Measurements from ENCODE around the gene TMEM101. TPM values are rescaled to one million over a fixed set of nuclear protein-coding genes. Genes with fewer than 3 reads are reported as not detected.

Gene TMEM101
- total RNA-seq, 4 donors from 2014 or later, result 22.9 to 30.7 (median 27.2) TPM

DNA sequence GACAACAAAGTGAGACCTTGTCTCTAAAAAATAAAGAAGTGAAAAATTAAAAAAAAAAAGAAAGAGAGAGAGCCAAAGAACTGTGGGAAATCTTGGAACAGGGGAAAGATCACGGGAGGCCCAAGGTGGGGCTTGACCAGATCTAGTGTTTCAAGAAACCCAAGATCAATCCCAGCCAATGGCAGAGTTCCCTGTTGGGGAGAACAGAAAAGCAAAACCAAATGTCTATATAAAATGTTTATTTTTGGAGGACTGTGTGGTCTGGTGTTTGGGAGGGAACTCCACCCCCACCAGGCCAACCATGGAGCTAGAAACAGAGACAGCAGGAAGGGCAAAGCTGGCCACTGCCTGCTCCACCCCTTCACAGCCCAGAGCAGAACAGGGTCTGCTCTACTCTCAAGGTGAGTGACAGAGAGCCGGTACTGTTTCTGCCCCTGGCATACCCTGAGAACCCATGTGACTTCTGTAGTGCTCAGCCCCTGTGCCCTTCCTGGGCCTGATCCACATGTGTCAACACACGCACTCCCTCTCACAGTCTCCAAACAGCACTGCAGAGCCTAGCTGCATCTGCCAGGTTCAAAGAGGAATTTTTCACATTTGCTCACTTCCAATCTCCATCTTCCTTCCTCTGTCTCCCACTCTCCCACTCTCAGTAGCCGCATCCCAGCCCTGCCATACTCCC, 3.7 kb downstream of the TMEM101 start:
- 53% methylated on average over 3 of the region's 4 CpGs for WGBS
- Histone ChIP-seq H3K4me1 (peaks cover 38 to 51% (median 43%) of the 10 kb centered on the region in 4 donors), H3K9me3 (no peaks in the 10 kb centered on the region), H3K36me3 (peaks cover 0 to 34% (median 17%) of the 10 kb centered on the region in 4 donors), H3K27me3 (peaks cover 0 to 17% (median 2%) of the 10 kb centered on the region in 4 donors), H3K4me3 (no peak overlapping the region), H3K27ac (replicated peaks in 1 of 4) (no peak overlapping the region)
- no peak for DNase-seq (ENCODE audit: extremely low spot score)
- intact Hi-C loops (cut with DNase I), result no loop called here
- TF ChIP-seq POLR2A (IDR thresholded peaks at IDR 0.05; ENCODE audit: low read depth) (no peak), EP300 (IDR thresholded peaks at IDR 0.05) (no peak), POLR2AphosphoS5 (IDR thresholded peaks at IDR 0.05) (no peak), CTCF (IDR thresholded peaks at IDR 0.05) (no peak)

- H3K9me3 ChIP-seq, result no peaks in the 10 kb centered on the region
- 73% methylated on average over 6 of the region's 6 CpGs for WGBS
- DNase-seq (ENCODE audit: extremely low spot score), result no peak
- intact Hi-C loops (cut with DNase I), result no loop called here
- H3K4me3 ChIP-seq, result peak overlapping the region in 2 of 4 donors; percentile 60 to 61
- peaks cover 40 to 52% (median 48%) of the 10 kb centered on the region in 4 donors for H3K4me1 ChIP-seq
- TF ChIP-seq EP300 (IDR thresholded peaks at IDR 0.05), result no peak
- TF ChIP-seq POLR2AphosphoS5 (IDR thresholded peaks at IDR 0.05), result no peak
- TF ChIP-seq CTCF (IDR thresholded peaks at IDR 0.05), result no peak
- TF ChIP-seq POLR2A (IDR thresholded peaks at IDR 0.05; ENCODE audit: low read depth), result no peak
- peaks cover 0 to 34% (median 17%) of the 10 kb centered on the region in 4 donors for H3K36me3 ChIP-seq
- no peak overlapping the region for H3K27ac ChIP-seq (replicated peaks in 1 of 4)
- peaks cover 6 to 44% (median 23%) of the 10 kb centered on the region in 4 donors for H3K27me3 ChIP-seq
Measured at GRCh38 chr17:44008205-44008909, 6.4 kb downstream of the TMEM101 start.

DNA sequence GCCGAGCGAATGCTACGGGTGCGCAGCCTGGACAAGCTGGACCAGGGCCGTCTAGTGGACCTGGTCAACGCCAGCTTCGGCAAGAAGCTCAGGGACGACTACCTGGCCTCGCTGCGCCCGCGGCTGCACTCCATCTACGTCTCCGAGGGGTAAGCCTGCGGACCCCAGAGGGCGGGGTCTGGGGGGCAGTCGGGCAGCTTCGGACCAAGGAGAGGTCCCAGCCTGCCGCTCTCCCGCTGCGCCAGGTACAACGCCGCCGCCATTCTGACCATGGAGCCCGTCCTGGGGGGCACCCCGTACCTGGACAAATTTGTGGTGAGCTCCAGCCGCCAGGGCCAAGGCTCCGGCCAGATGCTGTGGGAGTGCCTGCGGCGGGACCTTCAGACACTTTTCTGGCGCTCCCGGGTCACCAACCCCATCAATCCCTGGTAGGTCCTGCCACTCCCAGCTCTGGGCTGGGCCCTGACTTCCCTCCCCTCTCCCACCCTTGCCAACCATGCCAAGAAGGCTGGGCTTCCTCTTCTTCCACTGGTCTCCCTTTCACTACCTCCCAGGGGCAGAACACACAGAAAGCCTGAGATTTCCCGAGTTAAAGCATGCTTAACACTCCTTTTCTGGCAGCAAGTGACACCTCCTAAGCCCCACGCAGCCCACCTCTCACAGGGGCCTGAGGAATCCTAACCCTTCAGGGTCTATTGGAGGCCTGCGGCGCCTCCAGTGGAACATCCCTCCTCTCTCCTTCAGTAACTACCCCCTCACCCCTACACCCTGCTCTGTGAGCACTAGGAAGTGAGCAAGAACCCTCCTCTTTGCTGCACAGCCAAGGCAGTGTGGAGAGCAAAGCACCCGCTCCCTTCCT, 7.2 kb downstream of the TMEM101 start:
- no peak for DNase-seq (ENCODE audit: extremely low spot score)
- H3K9me3 ChIP-seq, result no peaks in the 10 kb centered on the region
- TF ChIP-seq CTCF (IDR thresholded peaks at IDR 0.05) (no peak), POLR2AphosphoS5 (IDR thresholded peaks at IDR 0.05) (peak in 1 of 2 donors; percentile 2)
- H3K4me1 ChIP-seq, result peaks cover 41 to 46% (median 44%) of the 10 kb centered on the region in 4 donors
- H3K27me3 ChIP-seq, result peaks cover 6 to 48% (median 23%) of the 10 kb centered on the region in 4 donors
- intact Hi-C loops (cut with DNase I), result no loop called here
- 16% methylated on average over 9 of the region's 37 CpGs for WGBS
- peak overlapping the region in 3 of 4 donors; percentile 48 to 68 (median 52) for H3K27ac ChIP-seq (replicated peaks in 1 of 4)
- peaks cover 0 to 30% (median 16%) of the 10 kb centered on the region in 4 donors for H3K36me3 ChIP-seq
- H3K4me3 ChIP-seq, result peak overlapping the region; percentile 56 to 61 (median 60)

GRCh38 chr17:44006598-44007345, 8.0 kb downstream of the TMEM101 start:
- TF ChIP-seq CTCF (IDR thresholded peaks at IDR 0.05), result peak; percentile 25 to 55 (median 47)
- TF ChIP-seq POLR2A (IDR thresholded peaks at IDR 0.05; ENCODE audit: low read depth), result peak; percentile 26
- no peak for TF ChIP-seq EP300 (IDR thresholded peaks at IDR 0.05)
- TF ChIP-seq POLR2AphosphoS5 (IDR thresholded peaks at IDR 0.05), result peak; percentile 30 to 78
- Histone ChIP-seq H3K9me3 (no peaks in the 10 kb centered on the region), H3K4me3 (peak overlapping the region; percentile 56 to 61 (median 60)), H3K27ac (replicated peaks in 1 of 4) (peak overlapping the region; percentile 46 to 69 (median 58)), H3K4me1 (peaks cover 38 to 46% (median 45%) of the 10 kb centered on the region in 4 donors), H3K27me3 (peaks cover 6 to 48% (median 23%) of the 10 kb centered on the region in 4 donors), H3K36me3 (peaks cover 0 to 22% (median 12%) of the 10 kb centered on the region in 4 donors)
- intact Hi-C loops (cut with DNase I), result no loop called here
- whole genome bisulfite sequencing, result under 1% methylated on average over 19 of the region's 40 CpGs
- peak; percentile 99 for DNase-seq (ENCODE audit: extremely low spot score)
